Superior temporal gyrus (tissue), 1 donor: ENCODE measurements around the gene TDRD3.

Experiments
- DNase-seq: peaks from one replicate; pipeline ENCODE4 v3.0.0-alpha.2; 2016; ENCODE audit errors: extremely low spot score

Gene TDRD3

DNA sequence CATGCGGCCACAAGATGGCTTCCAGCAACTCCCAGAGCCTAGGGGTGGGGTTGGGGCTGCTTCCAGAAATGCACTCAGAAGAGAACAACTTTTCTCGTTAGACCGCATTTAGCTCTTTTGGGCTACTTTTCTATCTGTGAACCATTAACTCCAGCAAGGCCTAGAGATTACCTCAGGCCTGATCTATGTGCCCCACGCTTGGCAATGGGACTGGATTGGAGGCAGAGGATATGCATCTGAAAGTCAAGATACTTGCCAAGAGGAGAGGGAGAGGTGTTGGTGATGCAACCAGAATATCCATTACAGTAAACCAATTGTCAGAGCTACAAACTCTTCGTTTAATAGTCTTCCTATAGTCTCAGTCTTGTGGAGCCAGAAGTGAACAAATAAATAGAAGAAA is 177.7 kb downstream of the TDRD3 start:
- no peak for DNase-seq

DNA sequence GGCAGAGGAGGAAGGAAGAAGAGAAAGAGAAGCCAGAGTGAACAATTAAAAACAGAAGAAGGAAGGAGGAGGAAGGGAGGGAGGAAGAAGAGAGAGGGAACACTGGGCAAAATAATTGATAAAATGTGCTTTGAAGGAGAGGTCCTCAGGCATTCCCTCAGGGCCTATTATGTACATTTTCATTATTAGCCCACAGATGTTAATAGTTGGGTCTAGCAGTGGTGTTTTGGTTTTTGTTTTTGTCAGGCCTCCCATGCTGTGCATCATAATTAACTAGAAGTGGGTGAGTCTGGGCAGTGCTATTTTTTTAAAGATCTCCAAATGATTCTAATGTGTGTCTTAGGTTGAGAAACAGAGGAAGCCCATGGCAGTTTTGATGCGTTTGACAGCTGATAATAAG is 178.1 kb downstream of the TDRD3 start:
- DNase-seq: no peak

DNA sequence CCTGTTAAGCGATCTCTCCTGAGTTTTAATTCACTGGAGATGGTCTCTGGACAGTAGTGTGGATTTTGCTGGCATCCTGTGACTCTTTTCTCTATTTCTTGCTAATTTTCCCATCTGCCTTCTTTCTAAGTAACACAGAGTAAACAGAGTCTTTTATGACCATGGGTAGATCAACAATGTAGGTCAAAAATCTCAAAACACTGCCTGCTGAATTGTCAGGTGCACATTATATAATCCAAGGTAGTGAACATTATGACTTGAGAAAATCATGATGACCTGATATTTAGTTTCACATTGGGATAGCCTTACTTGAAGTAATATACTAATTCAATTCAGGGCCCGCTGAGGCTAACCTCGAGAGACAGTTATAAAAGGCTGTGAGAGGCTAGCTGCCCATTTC is 180.7 kb downstream of the TDRD3 start:
- no peak for DNase-seq

DNA sequence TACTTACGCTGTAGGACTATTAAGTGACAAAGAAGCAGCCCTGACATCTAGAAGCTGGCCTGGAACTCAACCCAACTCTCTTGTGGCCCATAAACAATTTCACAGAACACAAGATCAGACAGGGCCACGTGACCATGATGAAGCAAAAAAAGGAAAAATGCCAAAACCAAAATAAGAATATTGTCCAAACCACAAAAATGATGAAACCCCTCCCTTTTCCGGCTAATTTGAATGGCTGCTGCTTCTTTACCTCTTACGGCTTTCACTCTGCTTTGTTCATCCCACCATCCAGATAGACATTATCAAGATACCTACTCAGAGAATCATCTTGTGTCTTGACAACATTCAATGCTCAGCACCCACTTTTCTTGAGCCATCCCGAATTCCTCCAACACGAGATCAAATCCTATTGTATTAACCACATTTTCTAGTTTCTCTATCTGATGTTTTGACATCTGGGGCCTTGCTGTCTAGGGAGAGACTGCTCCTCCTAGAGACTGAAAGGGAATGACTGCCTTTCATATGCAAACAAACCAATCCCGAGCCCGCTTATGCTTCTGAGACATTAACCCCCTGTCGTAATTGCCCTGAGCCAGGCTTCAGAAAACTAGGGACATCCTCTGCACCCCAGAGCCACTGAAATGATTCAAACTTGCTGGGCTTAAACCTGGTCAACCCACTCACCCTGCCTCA is 186.3 kb downstream of the TDRD3 start:
- no peak for DNase-seq

DNA sequence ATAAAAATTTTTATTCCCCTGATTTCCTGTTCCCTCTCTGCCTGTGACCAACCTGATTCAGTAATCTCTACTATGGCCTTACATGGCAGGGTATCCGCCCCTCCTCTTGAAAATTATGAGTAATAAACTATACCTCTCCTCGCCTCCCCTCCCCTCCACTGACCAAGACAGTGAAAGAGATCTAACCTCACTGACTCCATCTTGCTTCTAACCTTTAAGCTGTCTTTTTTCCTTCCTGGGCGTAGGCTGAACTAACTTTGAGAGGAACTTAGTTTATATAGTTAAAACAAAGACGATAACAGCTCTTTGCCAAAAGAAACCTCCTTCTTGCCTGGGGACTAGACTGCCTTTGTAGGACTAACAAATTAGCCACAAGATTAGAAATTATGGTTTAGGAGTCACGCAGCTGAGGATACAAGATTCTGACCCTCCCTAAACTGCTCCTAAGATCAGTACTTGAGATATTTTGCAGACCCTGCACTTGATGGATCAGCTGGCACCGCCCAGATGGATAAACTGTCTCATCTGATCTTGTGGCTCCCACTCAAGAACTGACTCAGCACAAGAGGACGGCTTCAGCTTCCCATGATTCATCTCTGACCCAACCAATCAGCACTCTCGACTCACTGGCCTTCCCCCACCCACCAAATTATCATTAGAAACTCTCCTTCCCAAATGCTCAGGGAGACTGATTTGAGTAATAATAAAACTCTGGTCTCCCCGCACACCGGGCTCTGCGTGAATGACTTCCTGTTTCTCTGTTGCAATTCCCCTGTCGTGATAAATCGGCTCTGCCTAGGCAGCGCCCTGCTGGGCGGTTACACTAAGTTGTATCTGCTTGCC is 187.1 kb downstream of the TDRD3 start:
- DNase-seq: no peak

DNA sequence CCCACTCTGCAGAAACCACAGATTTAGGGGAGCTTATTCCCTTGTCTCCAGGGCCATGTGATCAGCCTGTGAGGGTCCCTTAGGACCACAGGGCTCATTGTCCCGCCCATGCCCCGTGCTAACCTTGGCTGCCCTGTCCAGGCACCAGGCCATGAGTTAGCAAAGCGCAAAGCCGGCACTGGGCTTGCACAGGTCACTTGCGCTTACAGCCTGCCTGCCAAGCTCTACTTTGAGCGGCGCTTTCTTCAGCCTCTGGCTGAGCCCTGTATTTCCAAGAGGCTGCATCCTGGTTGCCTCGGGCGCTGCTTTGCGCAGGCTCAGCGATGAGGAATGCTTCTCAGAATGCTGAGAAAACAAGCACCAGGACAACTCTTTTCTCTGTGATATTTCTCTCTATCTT is 188.0 kb downstream of the TDRD3 start:
- DNase-seq: no peak

DNA sequence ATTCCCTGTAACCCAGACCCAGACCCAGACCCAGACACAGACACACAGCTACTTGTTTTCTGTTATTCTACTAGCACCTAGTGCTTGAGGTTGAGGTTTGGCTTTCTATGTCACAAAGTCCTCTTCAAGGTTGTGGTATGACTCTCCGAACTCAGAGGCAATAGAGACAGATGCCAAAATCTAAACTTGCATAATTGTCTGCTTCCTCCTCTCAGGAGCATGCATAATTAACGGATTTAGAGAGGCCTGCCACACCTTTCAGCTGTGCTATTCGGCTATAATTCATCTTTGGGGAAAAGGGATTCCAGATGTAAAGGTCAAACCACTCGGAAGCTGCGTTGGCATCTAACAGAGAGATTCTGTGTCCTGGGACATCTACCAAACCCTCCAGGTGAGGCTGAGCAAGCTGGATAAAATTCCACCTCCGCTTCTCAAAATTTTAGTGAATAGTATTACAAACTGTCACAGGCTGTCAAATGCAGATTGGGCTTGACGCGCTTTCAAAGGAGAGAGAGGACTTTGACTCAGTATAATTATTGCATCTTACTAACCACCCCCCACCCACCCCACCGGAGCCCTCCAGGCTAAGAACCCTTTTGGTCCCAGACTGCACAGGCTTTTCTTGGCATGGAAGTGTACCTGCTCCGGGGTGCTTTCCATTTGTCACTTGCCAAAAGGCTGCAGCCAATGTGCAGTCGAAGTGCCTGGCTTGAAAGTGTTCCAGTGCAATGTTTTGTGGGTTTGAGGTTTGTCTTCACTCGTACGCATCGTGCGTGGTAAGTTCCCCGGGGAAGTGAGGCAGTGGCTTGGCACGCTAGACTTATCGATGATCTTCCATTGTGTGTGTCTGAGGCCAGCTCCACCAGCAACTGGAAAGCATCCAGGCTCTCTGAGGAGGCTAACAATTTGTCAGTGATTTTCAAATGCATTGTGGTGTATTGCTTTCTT is 194.1 kb downstream of the TDRD3 start:
- DNase-seq: no peak

DNA sequence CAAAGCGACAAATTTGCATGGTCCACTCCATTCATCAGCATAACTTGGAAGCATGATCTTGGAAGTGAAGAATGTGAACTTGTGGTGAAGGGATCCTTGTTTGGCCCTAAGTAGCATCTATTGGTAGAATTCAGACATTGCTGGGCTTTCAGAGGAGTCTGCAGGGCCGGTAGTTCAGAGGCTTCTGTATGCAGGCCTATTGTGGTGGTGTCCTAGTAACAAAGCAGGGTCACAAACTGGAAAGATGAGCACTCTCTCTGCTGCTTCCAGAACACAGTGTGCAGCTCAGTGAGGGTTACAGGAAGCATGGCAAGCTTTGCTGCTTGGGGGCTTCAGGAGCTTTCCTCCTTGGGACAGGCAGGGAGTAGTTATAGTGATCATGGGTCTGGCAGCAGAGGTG is 206.0 kb downstream of the TDRD3 start:
- DNase-seq: no peak

DNA sequence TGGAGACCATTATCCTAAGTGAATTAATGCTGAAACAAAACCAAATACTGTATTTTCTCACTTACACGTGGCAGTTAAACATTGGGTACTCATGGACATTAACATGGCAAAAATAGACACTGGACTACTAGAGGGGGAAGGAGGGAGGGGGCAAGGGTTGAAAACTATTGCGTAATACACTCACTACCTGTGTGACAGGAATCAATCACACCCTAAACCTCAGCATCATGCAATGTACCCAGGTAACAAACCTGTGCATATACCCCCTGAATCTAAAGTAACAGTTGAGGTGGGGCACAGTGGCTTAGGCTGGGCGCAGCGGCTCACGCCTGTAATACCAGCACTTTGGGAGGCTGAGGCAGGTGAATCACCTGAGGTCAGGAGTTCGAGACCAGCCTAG is 207.0 kb downstream of the TDRD3 start:
- no peak for DNase-seq

DNA sequence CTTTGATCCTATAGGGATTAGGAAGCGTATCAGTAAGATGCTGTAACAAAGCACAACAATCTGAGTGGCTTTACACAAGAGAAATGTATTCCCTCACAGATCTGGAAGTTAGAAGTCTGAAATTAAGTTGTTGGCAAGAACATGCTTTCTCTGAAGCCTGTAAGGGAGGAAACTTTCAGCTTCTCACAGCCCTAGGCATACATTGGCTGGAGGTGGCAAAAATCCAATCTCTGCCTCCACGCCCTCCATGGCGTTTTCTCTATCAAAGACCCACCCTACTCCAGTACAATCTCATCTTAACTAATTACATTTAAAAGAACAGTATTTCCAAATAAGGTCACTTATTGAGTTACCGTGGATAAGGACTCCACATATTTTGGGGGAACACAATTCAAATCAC is 211.9 kb downstream of the TDRD3 start:
- no peak for DNase-seq

DNA sequence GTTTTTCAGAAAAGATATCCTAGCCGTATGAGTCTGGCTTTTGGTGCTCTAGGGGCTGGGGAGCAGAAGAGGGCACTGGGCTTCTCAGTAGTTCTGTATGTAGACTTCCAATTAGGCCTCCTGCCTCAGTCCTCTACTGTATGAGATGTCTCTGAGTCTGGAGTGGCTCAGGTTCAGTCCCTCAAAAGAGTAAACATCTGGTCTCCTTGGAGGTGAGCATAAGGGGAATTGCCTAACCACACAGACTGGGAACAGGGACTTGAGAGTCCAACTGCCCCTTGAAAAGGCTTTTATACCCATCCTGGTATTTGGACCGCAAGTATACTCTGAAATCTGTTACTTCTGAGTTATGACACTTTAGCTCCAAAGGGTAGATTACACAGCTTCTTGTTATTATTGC is 214.5 kb downstream of the TDRD3 start:
- DNase-seq: no peak

DNA sequence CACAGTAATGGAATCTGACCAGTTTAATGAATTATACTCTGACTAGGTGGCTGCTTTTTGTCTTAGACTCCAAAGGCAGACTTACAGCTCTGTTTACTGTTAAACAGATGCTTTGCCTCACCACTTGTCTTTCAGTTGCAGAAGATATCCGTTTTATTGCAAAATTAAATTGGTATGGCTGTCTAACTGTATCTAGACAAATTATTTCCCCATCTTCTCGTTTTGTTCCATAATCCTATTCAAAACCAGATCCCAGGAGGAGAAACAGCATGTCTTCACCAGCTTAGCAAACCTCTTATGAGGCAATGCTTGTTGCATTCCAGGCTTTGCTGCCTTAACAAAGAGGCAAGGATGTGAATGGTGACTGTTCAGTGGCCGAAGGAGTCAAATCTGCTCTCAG is 215.6 kb downstream of the TDRD3 start:
- no peak for DNase-seq

DNA sequence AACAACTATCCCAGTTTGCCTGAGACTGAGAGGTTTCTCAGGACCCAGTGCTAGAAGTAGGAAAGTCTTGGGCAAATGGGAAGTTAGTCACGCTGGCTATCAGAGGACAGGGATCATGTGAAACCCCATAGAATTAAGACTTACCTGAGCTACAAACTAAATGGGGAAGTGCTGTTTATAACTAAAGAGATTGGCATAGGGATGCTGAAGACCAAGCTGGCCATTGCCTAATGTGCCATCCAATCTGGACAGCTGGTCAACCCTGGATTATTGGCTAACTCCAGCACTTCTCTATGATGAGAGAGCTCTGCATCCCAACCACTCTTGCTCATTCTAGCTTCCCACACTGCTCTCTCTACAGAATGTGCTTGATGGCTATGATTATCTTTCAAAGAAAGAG is 216.1 kb downstream of the TDRD3 start:
- DNase-seq: no peak

DNA sequence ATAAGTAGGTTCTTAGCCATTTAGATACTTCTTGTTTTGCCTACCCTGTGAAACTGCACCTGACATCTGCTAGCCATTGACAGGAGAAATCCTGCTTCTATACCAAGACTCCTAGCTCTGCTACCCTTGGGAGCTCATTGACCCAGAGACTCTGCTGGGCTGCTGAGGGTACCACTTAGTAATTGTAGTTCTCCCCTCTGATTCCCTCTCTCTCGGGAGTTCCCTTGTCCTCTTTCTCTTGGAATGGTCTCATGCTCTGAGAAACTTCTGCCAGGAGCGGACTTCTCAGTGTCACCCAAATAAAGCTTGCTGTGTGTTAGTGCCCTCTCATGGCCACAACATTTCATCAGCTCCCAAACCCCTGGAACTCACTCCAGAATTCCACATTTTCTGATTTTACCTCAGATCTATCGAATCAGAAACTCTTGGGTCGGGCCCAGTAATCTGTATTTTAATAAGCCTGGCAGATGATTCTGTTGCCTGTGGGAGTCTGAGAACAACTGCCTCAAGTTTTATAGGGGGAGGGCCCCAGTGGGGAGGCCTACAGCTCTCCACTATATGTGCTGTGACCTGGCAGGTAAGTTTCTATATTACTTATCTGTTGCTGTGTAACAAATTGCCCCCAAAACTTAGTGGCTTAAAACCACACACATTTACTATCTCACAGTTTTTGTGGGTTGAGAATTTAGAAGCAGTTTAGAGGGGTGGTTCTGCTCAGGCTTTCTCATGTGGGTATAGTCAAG is 221.1 kb downstream of the TDRD3 start:
- no peak for DNase-seq

DNA sequence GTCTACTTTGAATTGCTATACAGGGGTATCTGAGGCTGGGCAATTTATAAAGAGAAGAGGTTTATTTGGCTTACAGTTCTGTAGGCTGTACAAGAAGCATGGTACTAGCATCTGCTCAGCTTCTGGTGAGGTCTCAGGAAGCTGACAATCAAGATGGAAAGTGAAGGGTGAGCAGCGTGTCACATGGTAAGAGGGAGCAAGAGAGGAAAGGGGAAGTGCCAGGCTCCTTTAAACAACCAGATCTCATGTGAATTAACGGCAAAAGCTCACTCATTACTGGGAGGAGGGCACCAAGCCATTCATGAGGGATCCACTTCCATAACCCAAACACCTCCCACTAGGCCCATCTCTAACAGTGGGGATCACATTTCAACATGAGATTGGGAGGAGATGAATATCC is 222.4 kb downstream of the TDRD3 start:
- no peak for DNase-seq

DNA sequence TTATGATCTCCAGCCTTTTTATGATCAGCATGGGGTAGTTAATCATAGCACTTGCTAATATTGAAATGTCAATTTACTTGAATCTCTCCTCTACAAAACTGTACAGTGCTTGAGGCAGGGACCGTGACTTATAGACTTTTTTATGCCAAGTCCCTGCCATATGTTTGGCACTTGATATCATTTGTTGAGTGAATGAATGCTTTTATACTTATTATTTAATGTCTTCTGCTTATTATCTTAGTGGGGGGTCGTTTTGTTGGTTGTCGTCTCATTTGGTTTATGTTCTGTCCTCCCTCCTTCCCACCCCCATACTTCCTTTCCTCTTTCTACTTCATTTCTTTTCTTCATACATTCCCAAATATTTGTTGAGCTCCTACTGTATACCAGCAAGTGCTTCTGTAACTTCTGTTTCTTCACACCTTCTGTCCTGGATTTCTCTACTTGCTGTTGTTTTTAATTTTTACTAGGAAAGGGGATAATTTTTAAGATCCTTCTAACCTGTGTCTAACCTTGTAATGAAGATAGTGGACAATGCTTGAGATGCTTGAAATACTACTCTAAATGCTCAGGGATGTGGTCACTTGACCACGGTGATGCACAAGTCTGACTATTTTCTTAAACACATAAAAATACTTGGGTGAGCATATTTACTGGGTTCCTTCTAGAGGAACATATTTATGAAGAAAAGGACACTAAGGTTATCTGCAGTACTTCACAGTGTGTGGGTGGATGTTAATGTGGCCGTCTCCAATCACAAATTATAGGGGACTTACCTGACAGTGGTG is 223.8 kb downstream of the TDRD3 start:
- DNase-seq: no peak

DNA sequence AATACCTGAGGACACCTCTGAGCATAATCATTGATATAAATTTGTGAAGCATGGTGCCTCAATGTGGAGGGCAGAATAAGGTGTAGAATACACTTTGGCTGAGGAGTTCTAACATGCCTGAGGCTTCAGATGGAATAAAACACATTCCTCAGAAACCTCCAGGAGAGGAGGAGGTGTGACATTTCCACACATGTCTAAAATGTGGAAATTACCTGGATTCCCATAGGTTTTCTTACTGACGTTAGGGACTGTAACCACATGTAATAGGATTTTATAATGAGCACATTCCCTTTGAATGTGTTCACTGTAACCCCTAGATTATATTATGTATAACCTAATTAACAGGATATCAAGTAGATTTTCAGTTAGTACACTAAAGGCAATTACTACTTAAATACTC is 226.1 kb downstream of the TDRD3 start:
- no peak for DNase-seq
